ENCODE results near the gene WDR6. TPM values are rescaled to one million over a fixed set of nuclear protein-coding genes. Genes with fewer than 3 reads are reported as not detected.
A peak's percentile ranks its signal among the peaks of the same experiment; 100 is the strongest.

The WDR6 gene
- total and polyA plus RNA-seq, 9 of the 15 experiments (the other 6 are each of a cell fraction or from before 2014, with no cell fraction given), result 8.9 to 90.6 (median 44.7) TPM

DNA sequence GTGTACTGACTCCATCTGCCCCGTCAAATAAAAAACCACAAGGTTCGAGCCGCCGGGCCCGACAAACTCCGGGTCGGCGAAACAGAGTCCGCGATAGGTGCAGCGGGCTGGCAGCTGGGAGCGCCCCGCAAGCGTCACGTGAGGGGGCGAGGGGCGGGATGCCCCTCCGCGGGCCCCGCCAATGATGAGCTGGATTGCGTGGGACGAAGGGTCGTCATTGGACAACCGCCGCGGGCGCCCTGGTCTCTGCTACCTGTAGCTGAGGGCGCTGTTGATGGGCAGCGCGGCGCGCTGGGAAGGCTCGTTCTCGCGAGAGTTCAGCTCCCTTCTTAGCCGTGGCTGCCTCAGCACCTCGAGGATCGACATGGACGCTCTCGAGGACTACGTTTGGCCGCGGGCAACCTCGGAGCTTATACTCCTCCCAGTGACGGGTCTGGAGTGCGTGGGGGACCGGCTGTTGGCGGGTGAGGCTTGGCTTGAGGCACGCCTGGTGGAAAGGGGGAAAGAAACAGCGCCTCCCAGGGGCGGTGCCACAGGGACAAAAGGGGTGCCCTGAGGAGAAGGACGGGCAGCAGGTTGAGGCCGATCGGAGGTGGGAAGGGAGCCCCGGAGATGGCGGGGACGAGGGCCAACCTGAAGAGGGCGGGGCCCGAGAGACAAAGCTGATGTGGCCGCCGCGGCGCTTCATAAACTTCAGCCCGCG lies at the start of gene WDR6 (continued):
- TF ChIP-seq, protein P1, sequence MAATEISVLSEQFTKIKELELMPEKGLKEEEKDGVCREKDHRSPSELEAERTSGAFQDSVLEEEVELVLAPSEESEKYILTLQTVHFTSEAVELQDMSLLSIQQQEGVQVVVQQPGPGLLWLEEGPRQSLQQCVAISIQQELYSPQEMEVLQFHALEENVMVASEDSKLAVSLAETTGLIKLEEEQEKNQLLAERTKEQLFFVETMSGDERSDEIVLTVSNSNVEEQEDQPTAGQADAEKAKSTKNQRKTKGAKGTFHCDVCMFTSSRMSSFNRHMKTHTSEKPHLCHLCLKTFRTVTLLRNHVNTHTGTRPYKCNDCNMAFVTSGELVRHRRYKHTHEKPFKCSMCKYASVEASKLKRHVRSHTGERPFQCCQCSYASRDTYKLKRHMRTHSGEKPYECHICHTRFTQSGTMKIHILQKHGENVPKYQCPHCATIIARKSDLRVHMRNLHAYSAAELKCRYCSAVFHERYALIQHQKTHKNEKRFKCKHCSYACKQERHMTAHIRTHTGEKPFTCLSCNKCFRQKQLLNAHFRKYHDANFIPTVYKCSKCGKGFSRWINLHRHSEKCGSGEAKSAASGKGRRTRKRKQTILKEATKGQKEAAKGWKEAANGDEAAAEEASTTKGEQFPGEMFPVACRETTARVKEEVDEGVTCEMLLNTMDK (IDR thresholded peaks at IDR 0.05; ENCODE audit: borderline replicate concordance, insufficient read depth, low read depth, low read length, poor library complexity, severe bottlenecking), result peak; percentile 34
- no peak for TF ChIP-seq ZNF41 (CRISPR knock-in tag; conservative IDR thresholded peaks at IDR 0.05)
- TF ChIP-seq MED1 (CRISPR knock-in tag; IDR thresholded peaks at IDR 0.05; ENCODE audit: borderline replicate concordance), result no peak
- TF ChIP-seq KDM4B (IDR thresholded peaks at IDR 0.05; ENCODE audit: borderline replicate concordance in 2 of 2, low read depth in 1 of 2), result peak in 1 of 2 experiments; percentile 27; a peak in 1 of 4 replicates
- TF ChIP-seq FOSL1 (tag; conservative IDR thresholded peaks at IDR 0.05), result 0 out of 2 replicates have a peak, but pooled peaks have one; percentile 26
- TF ChIP-seq SMAD1 (IDR thresholded peaks at IDR 0.05; ENCODE audit: low read depth, low read length, partially characterized antibody), result no peak
- no peak for TF ChIP-seq HOXB6 (CRISPR knock-in tag; IDR thresholded peaks at IDR 0.05; ENCODE audit: borderline replicate concordance)
- TF ChIP-seq BDP1 (IDR thresholded peaks at IDR 0.05; ENCODE audit: insufficient read depth, insufficient read length), result no peak
- peak; percentile 89; the same call in 1 of the 2 replicates for TF ChIP-seq MBD2 (IDR thresholded peaks at IDR 0.05; ENCODE audit: borderline replicate concordance, low read depth)
- TF ChIP-seq BCOR (IDR thresholded peaks at IDR 0.05), result 0 out of 2 replicates have a peak, but pooled peaks have one; percentile 26
- TF ChIP-seq, protein P2, sequence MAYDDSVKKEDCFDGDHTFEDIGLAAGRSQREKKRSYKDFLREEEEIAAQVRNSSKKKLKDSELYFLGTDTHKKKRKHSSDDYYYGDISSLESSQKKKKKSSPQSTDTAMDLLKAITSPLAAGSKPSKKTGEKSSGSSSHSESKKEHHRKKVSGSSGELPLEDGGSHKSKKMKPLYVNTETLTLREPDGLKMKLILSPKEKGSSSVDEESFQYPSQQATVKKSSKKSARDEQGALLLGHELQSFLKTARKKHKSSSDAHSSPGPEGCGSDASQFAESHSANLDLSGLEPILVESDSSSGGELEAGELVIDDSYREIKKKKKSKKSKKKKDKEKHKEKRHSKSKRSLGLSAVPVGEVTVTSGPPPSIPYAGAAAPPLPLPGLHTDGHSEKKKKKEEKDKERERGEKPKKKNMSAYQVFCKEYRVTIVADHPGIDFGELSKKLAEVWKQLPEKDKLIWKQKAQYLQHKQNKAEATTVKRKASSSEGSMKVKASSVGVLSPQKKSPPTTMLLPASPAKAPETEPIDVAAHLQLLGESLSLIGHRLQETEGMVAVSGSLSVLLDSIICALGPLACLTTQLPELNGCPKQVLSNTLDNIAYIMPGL (CRISPR knock-in tag; IDR thresholded peaks at IDR 0.05), result 0 out of 2 replicates have a peak, but pooled peaks have one; percentile 54
- peak; percentile 63; the same call in 1 of the 2 replicates for TF ChIP-seq CREM (IDR thresholded peaks at IDR 0.05; ENCODE audit: low read depth)
- TF ChIP-seq SREBF2 (CRISPR knock-in tag; IDR thresholded peaks at IDR 0.05), result no peak
- TF ChIP-seq HDAC2 (IDR thresholded peaks at IDR 0.05), result peak; percentile 79
- 0 out of 2 replicates have a peak, but pooled peaks have one; percentile 13 for TF ChIP-seq ZEB2 (IDR thresholded peaks at IDR 0.05)
- TF ChIP-seq, protein P3, sequence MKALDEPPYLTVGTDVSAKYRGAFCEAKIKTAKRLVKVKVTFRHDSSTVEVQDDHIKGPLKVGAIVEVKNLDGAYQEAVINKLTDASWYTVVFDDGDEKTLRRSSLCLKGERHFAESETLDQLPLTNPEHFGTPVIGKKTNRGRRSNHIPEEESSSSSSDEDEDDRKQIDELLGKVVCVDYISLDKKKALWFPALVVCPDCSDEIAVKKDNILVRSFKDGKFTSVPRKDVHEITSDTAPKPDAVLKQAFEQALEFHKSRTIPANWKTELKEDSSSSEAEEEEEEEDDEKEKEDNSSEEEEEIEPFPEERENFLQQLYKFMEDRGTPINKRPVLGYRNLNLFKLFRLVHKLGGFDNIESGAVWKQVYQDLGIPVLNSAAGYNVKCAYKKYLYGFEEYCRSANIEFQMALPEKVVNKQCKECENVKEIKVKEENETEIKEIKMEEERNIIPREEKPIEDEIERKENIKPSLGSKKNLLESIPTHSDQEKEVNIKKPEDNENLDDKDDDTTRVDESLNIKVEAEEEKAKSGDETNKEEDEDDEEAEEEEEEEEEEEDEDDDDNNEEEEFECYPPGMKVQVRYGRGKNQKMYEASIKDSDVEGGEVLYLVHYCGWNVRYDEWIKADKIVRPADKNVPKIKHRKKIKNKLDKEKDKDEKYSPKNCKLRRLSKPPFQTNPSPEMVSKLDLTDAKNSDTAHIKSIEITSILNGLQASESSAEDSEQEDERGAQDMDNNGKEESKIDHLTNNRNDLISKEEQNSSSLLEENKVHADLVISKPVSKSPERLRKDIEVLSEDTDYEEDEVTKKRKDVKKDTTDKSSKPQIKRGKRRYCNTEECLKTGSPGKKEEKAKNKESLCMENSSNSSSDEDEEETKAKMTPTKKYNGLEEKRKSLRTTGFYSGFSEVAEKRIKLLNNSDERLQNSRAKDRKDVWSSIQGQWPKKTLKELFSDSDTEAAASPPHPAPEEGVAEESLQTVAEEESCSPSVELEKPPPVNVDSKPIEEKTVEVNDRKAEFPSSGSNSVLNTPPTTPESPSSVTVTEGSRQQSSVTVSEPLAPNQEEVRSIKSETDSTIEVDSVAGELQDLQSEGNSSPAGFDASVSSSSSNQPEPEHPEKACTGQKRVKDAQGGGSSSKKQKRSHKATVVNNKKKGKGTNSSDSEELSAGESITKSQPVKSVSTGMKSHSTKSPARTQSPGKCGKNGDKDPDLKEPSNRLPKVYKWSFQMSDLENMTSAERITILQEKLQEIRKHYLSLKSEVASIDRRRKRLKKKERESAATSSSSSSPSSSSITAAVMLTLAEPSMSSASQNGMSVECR (CRISPR knock-in tag; IDR thresholded peaks at IDR 0.05), result peak; percentile 37; the same call in 1 of the 2 replicates
- TF ChIP-seq MTA3 (IDR thresholded peaks at IDR 0.05; ENCODE audit: borderline replicate concordance), result peak; percentile 50
